SK-N-MC (cell line): ENCODE results near the gene CALD1.

Source experiments
- DNase-seq: peaks from one replicate; pipeline ENCODE4 v3.0.0-alpha.2; 2011; ENCODE audit warnings: low read depth, low spot score
- H3K27ac ChIP-seq: fragments of 200-600 bp; sonication (generic); 2 replicates; pipeline ENCODE4 v1.5.1; 2016; ENCODE audit warnings: mixed run types
- H3K36me3 ChIP-seq: fragments of 200-600 bp; sonication (generic); 2 replicates; pipeline ENCODE4 v1.6.1; 2017; ENCODE audit warnings: antibody characterized with exemption, low read length, mixed read lengths; ENCODE audit not compliant: insufficient read depth
- H3K4me3 ChIP-seq: fragments of 200-600 bp; sonication (generic); 2 replicates; pipeline ENCODE4 v1.5.1; 2016
- H3K9ac ChIP-seq: fragments of 200-600 bp; sonication (generic); 2 replicates; pipeline ENCODE4 v1.8.0; 2017; ENCODE audit warnings: mixed run types, mixed read lengths; ENCODE audit not compliant: insufficient read length
- H3K9me3 ChIP-seq: fragments of 200-600 bp; sonication (generic); 2 replicates; pipeline ENCODE4 v1.6.1; 2017; ENCODE audit warnings: low read depth, mild to moderate bottlenecking, antibody characterized with exemption, low read length, moderate library complexity, mixed read lengths
- EZH2 ChIP-seq: fragments of 200-600 bp; sonication (generic); IDR thresholded peaks from one replicate; pipeline ENCODE4 v1.6.1; 2017; ENCODE audit warnings: antibody characterized with exemption
- FOXP2 ChIP-seq: optimal IDR thresholded peaks from 2 replicates; pipeline ENCODE3; 2011; ENCODE audit warnings: mild to moderate bottlenecking, moderate library complexity; ENCODE audit not compliant: insufficient read depth; ENCODE audit errors: extremely low read length, control extremely low read depth
- POLR2AphosphoS5 ChIP-seq: IDR thresholded peaks from 2 replicates; pipeline ENCODE4 v1.6.1; 2012; ENCODE audit warnings: mild to moderate bottlenecking, low read depth, low read length, borderline replicate concordance

CALD1 gene

GRCh38 chr7:134806197-134806596 lies 26.8 kb downstream of the CALD1 start:
- H3K27ac ChIP-seq = no peak overlapping the region
- no peak overlapping the region for H3K4me3 ChIP-seq
- DNase-seq = no peak
- TF ChIP-seq EZH2 = no peak
- no peak for TF ChIP-seq POLR2AphosphoS5
- TF ChIP-seq FOXP2 = no peak
- H3K9ac ChIP-seq = no peak overlapping the region
- H3K9me3 ChIP-seq = no peaks in the 10 kb centered on the region
- H3K36me3 ChIP-seq = no peaks in the 10 kb centered on the region

- no peak for DNase-seq
- no peak for TF ChIP-seq POLR2AphosphoS5
- no peak for TF ChIP-seq EZH2
- TF ChIP-seq FOXP2 = no peak
- H3K9ac ChIP-seq = no peak overlapping the region
Measured at GRCh38 chr7:134809616-134810015, 30.2 kb downstream of the CALD1 start.

GRCh38 chr7:134811765-134812164 lies 32.3 kb downstream of the CALD1 start:
- no peaks in the 10 kb centered on the region for H3K36me3 ChIP-seq
- H3K4me3 ChIP-seq = no peak overlapping the region
- TF ChIP-seq EZH2 (no peak), POLR2AphosphoS5 (no peak)
- H3K9me3 ChIP-seq = no peaks in the 10 kb centered on the region
- no peak overlapping the region for H3K9ac ChIP-seq
- DNase-seq = no peak
- H3K27ac ChIP-seq = no peak overlapping the region

More at GRCh38 chr7:134809616-134810015, 30.2 kb downstream of the CALD1 start:
- Histone ChIP-seq H3K9me3 (no peaks in the 10 kb centered on the region), H3K27ac (no peak overlapping the region), H3K36me3 (no peaks in the 10 kb centered on the region), H3K4me3 (no peak overlapping the region)

- Histone ChIP-seq H3K27ac (no peak overlapping the region), H3K4me3 (no peak overlapping the region), H3K9me3 (no peaks in the 10 kb centered on the region), H3K36me3 (no peaks in the 10 kb centered on the region), H3K9ac (no peak overlapping the region)
- DNase-seq = no peak
- TF ChIP-seq EZH2 (no peak), POLR2AphosphoS5 (no peak), FOXP2 (no peak)
Measured at GRCh38 chr7:134813663-134814396, 34.4 kb downstream of the CALD1 start.

- Histone ChIP-seq H3K4me3 (no peak overlapping the region), H3K9me3 (no peaks in the 10 kb centered on the region), H3K36me3 (no peaks in the 10 kb centered on the region), H3K27ac (no peak overlapping the region), H3K9ac (no peak overlapping the region)
- no peak for DNase-seq
- TF ChIP-seq EZH2 (no peak), POLR2AphosphoS5 (no peak), FOXP2 (no peak)
Measured at GRCh38 chr7:134814730-134815364, 35.4 kb downstream of the CALD1 start.

- TF ChIP-seq POLR2AphosphoS5 (no peak), FOXP2 (no peak), EZH2 (no peak)
- Histone ChIP-seq H3K27ac (no peak overlapping the region), H3K36me3 (no peaks in the 10 kb centered on the region), H3K9me3 (no peaks in the 10 kb centered on the region), H3K4me3 (no peak overlapping the region), H3K9ac (no peak overlapping the region)
- DNase-seq = no peak
Measured at GRCh38 chr7:134818613-134819345, 39.3 kb downstream of the CALD1 start.

GRCh38 chr7:134819401-134819800 lies 40.0 kb downstream of the CALD1 start:
- TF ChIP-seq FOXP2 (no peak), POLR2AphosphoS5 (no peak), EZH2 (no peak)
- Histone ChIP-seq H3K36me3 (no peaks in the 10 kb centered on the region), H3K4me3 (no peak overlapping the region), H3K27ac (no peak overlapping the region), H3K9me3 (no peaks in the 10 kb centered on the region), H3K9ac (no peak overlapping the region)
- no peak for DNase-seq

- DNase-seq = no peak
- Histone ChIP-seq H3K27ac (no peak overlapping the region), H3K9me3 (no peaks in the 10 kb centered on the region), H3K4me3 (no peak overlapping the region), H3K9ac (no peak overlapping the region), H3K36me3 (no peaks in the 10 kb centered on the region)
- TF ChIP-seq FOXP2 = no peak
- no peak for TF ChIP-seq EZH2
- no peak for TF ChIP-seq POLR2AphosphoS5
Measured at GRCh38 chr7:134820295-134820694, 40.9 kb downstream of the CALD1 start.
